ENCODE measurements around the gene FAM163B.
"Not testable (repeated sequence)": the region's sequence is repeated elsewhere in the genome, so short reads cannot be mapped to it uniquely, and the experiment has no call there.

The FAM163B gene

GRCh38 chr9:133566817-133567216, 42.4 kb downstream of the FAM163B start:
- H3K36me3 ChIP-seq (ENCODE audit: control insufficient read depth, insufficient read depth, low read length): no peaks in the 10 kb centered on the region
- H3K27me3 ChIP-seq (replicated peaks; ENCODE audit: control insufficient read depth, insufficient read depth, low read length): no peaks in the 10 kb centered on the region; the same call in 1 of the 2 replicates
- TF ChIP-seq CTCF (IDR thresholded peaks at IDR 0.05; ENCODE audit: insufficient read depth, low read length, poor library complexity, severe bottlenecking): no peak

GRCh38 chr9:133566382-133566781, 42.8 kb downstream of the FAM163B start:
- TF ChIP-seq CTCF (IDR thresholded peaks at IDR 0.05; ENCODE audit: insufficient read depth, low read length, poor library complexity, severe bottlenecking): no peak
- DNase-seq (ENCODE audit: extremely low read depth, insufficient read length): no peak
- H3K36me3 ChIP-seq (ENCODE audit: control insufficient read depth, insufficient read depth, low read length): no peaks in the 10 kb centered on the region
- no peak overlapping the region for H3K4me3 ChIP-seq (replicated peaks; ENCODE audit: low read depth, low read length)
- H3K27me3 ChIP-seq (replicated peaks; ENCODE audit: control insufficient read depth, insufficient read depth, low read length): no peaks in the 10 kb centered on the region; the same call in 1 of the 2 replicates

More at GRCh38 chr9:133566817-133567216, 42.4 kb downstream of the FAM163B start:
- DNase-seq (ENCODE audit: extremely low read depth, insufficient read length): no peak
- no peak overlapping the region for H3K4me3 ChIP-seq (replicated peaks; ENCODE audit: low read depth, low read length)

- no peak for TF ChIP-seq CTCF (IDR thresholded peaks at IDR 0.05; ENCODE audit: insufficient read depth, low read length, poor library complexity, severe bottlenecking)
- Histone ChIP-seq H3K27me3 (replicated peaks; ENCODE audit: control insufficient read depth, insufficient read depth, low read length) (no peaks in the 10 kb centered on the region; the same call in 1 of the 2 replicates), H3K4me3 (replicated peaks; ENCODE audit: low read depth, low read length) (no peak overlapping the region), H3K36me3 (ENCODE audit: control insufficient read depth, insufficient read depth, low read length) (no peaks in the 10 kb centered on the region)
- no peak for DNase-seq (ENCODE audit: extremely low read depth, insufficient read length)
Observed at GRCh38 chr9:133564451-133565116, 44.6 kb downstream of the FAM163B start.

- not testable (repeated sequence) for H3K27me3 ChIP-seq (replicated peaks; ENCODE audit: control insufficient read depth, insufficient read depth, low read length)
Observed at GRCh38 chr9:133563814-133564213, 45.4 kb downstream of the FAM163B start.

GRCh38 chr9:133563291-133563796, 45.8 kb downstream of the FAM163B start:
- no peak for TF ChIP-seq CTCF (IDR thresholded peaks at IDR 0.05; ENCODE audit: insufficient read depth, low read length, poor library complexity, severe bottlenecking)
- Histone ChIP-seq H3K27me3 (replicated peaks; ENCODE audit: control insufficient read depth, insufficient read depth, low read length) (no peaks in the 10 kb centered on the region; the same call in 1 of the 2 replicates), H3K4me3 (replicated peaks; ENCODE audit: low read depth, low read length) (no peak overlapping the region), H3K36me3 (ENCODE audit: control insufficient read depth, insufficient read depth, low read length) (no peaks in the 10 kb centered on the region)
- no peak for DNase-seq (ENCODE audit: extremely low read depth, insufficient read length)

More at GRCh38 chr9:133563814-133564213, 45.4 kb downstream of the FAM163B start:
- not testable (repeated sequence) for H3K36me3 ChIP-seq (ENCODE audit: control insufficient read depth, insufficient read depth, low read length); H3K4me3 ChIP-seq (replicated peaks; ENCODE audit: low read depth, low read length); DNase-seq (ENCODE audit: extremely low read depth, insufficient read length)

GRCh38 chr9:133562611-133563290, 46.4 kb downstream of the FAM163B start:
- no peaks in the 10 kb centered on the region; the same call in 1 of the 2 replicates for H3K27me3 ChIP-seq (replicated peaks; ENCODE audit: control insufficient read depth, insufficient read depth, low read length)
- TF ChIP-seq CTCF (IDR thresholded peaks at IDR 0.05; ENCODE audit: insufficient read depth, low read length, poor library complexity, severe bottlenecking): no peak
- H3K36me3 ChIP-seq (ENCODE audit: control insufficient read depth, insufficient read depth, low read length): no peaks in the 10 kb centered on the region
- no peak for DNase-seq (ENCODE audit: extremely low read depth, insufficient read length)
- no peak overlapping the region for H3K4me3 ChIP-seq (replicated peaks; ENCODE audit: low read depth, low read length)
